ACC112 (cell line): ENCODE data around the gene SERPINA10.

ENCODE experiments used
- H2AFZ ChIP-seq: fragments of 200-600 bp; sonication (generic); one replicate; pipeline ENCODE4 v1.6.0; 2017; ENCODE audit warnings: antibody characterized with exemption, low read length; ENCODE audit not compliant: unreplicated experiment
- H3K27ac ChIP-seq: fragments of 200-600 bp; sonication (generic); 2 replicates; pipeline ENCODE4 v1.5.1; 2014; ENCODE audit warnings: low read depth, mild to moderate bottlenecking, antibody characterized with exemption, low read length, moderate library complexity
- H3K27me3 ChIP-seq: fragments of 200-600 bp; sonication (generic); 2 replicates; pipeline ENCODE4 v1.6.1; 2014; ENCODE audit warnings: mild to moderate bottlenecking, antibody characterized with exemption, low read length, moderate library complexity, mixed read lengths; ENCODE audit not compliant: insufficient read depth
- H3K36me3 ChIP-seq: fragments of 200-600 bp; sonication (generic); 2 replicates; pipeline ENCODE4 v1.6.1; 2016; ENCODE audit warnings: mild to moderate bottlenecking, antibody characterized with exemption, low read length, moderate library complexity, mixed read lengths; ENCODE audit not compliant: insufficient read depth
- H3K4me1 ChIP-seq: fragments of 200-600 bp; sonication (generic); one replicate; pipeline ENCODE4 v1.6.1; 2016; ENCODE audit warnings: low read length, mixed read lengths; ENCODE audit not compliant: insufficient read depth, unreplicated experiment, control insufficient read depth
- H3K4me3 ChIP-seq: fragments of 200-600 bp; sonication (generic); 2 replicates; pipeline ENCODE4 v1.5.1; 2014; ENCODE audit warnings: mild to moderate bottlenecking, low read depth, low read length
- H3K79me2 ChIP-seq: fragments of 200-600 bp; sonication (generic); one replicate; pipeline ENCODE4 v1.6.0; 2016; ENCODE audit warnings: low read length; ENCODE audit not compliant: control insufficient read depth, unreplicated experiment, insufficient read depth

The SERPINA10 gene

GRCh38 chr14:94292872-94293577, at the start of gene SERPINA10:
Gene SERPINA10 (minus strand): TSS chr14:94293268. CDS start chr14:94290593, 2,675 bp downstream.
- Histone ChIP-seq H3K4me1 (no peaks in the 10 kb centered on the region), H3K36me3 (no peaks in the 10 kb centered on the region), H2AFZ (no peak within 1 kb of the TSS), H3K27me3 (no peaks in the 10 kb centered on the region), H3K4me3 (no peak within 1 kb of the TSS), H3K27ac (no peak within 1 kb of the TSS), H3K79me2 (no peaks in the 10 kb centered on the region)

DNA sequence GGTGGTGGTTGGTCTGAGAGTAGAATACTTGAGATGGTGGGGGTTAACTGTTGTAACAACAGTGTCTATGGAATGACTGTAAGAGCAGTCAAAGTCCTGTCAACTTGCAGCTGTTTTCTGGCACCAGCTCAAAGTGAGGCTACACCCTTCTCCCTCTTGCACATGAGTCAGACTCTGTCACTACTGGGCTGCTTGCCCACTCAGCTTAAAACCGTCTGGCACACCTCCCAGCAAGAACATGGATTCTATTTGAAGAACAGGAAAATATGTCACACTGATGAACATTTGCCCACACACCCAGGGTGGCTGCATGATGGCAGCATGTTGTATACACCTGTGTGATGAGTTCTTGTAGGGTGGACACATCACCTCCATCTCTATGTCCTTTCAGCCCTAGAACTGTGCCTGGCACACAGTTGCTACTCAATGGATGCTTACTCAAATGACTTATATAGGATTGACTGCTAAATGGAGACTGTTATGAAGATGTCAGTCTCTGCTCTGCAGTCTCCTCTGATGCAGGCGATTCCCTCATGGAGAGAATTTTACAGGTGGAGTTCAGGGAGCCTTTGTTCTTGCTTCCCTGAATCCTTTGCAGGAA, 49.4 kb upstream of the SERPINA10 start:
- Histone ChIP-seq H3K4me3 (peak overlapping the region; percentile 51; the same call in 1 of the 2 replicates), H3K27me3 (no peaks in the 10 kb centered on the region), H3K4me1 (peaks cover 53% of the 10 kb centered on the region), H2AFZ (peak overlapping the region; percentile 71), H3K36me3 (no peaks in the 10 kb centered on the region), H3K79me2 (no peaks in the 10 kb centered on the region), H3K27ac (peak overlapping the region; percentile 94)

DNA sequence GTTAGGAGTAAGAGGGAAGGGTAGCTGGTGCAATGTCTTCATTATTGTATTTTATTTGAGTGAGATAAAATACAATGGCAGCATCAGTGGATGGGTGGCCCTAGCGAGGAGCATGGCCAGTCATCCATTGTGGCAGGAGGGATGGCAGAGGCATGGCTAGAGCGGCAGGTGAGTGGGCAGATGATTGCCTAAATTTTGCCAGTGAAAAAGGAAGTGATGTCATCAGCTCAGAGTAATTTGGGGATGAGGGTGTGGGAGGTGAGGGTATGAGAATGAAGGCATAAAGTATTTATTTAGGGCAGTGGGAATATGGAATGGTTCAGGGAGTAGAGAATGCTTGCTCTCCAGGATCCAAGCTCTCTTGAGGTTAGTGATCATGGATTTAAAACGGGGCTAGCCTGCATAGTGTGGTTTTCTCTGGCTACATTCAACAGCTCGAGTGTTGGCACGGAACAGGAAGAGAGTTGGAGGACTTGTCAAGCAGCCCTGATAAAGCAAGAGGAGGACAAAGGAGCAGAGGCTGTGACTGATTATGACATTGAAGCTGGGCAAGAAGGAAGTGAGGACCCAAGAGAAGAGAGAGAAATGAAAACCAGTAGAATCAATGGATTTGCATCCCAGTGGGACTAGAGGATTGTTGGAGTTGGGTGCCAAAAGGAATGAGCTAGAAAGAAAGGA, 48.7 kb upstream of the SERPINA10 start:
- Histone ChIP-seq H3K4me1 (peaks cover 51% of the 10 kb centered on the region), H3K4me3 (peak overlapping the region; percentile 51; the same call in 1 of the 2 replicates), H3K27me3 (no peaks in the 10 kb centered on the region), H3K79me2 (no peaks in the 10 kb centered on the region), H3K36me3 (no peaks in the 10 kb centered on the region), H2AFZ (peak overlapping the region; percentile 71), H3K27ac (peak overlapping the region; percentile 94)

- no peaks in the 10 kb centered on the region for H3K36me3 ChIP-seq
- peaks cover 46% of the 10 kb centered on the region for H3K4me1 ChIP-seq
- no peaks in the 10 kb centered on the region for H3K79me2 ChIP-seq
- H3K27ac ChIP-seq: no peak overlapping the region
- H2AFZ ChIP-seq: no peak overlapping the region
- no peaks in the 10 kb centered on the region for H3K27me3 ChIP-seq
- no peak overlapping the region for H3K4me3 ChIP-seq
Observed at GRCh38 chr14:94340533-94340932, 47.5 kb upstream of the SERPINA10 start.

DNA sequence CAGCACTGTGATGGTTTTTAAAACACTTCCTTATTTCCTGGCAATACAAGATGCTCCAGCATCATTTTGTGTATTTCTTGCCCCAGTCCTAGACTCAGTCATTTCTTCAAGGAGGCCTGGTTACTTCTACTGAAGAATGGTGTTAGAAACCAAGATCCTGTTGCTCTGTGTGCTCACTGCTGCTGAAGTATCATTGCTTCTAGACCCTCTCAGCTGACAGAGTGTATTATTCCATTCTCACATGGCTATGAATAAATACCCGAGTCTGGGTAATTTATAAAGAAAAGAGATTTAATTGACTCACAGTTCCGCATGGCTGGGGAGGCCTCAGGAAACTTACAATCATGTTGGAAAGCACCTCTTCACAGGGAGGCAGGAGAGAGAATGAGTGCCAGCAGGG, 45.0 kb upstream of the SERPINA10 start:
- no peak overlapping the region for H3K27ac ChIP-seq
- no peaks in the 10 kb centered on the region for H3K79me2 ChIP-seq
- H3K4me3 ChIP-seq: no peak overlapping the region
- H3K27me3 ChIP-seq: no peaks in the 10 kb centered on the region
- no peaks in the 10 kb centered on the region for H3K36me3 ChIP-seq
- H3K4me1 ChIP-seq: peaks cover 26% of the 10 kb centered on the region
- no peak overlapping the region for H2AFZ ChIP-seq

DNA sequence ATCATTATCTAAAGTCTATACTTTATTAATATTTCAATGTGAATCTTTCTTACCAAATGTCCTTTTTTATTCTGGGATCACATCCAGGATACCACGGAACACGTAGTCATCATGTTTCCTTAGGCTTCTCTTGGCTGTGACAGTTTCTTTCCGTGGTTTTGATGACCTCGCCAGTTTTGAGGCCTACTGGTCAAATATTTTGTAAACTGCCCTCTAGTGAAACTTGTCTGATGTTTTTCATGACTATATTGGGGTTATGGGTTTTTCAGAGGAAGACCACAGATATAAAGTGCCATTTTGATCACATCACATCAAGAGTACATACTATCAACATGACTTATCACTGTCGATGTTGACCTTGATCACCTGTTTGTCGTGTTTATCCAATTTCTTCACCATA, 44.2 kb upstream of the SERPINA10 start:
- Histone ChIP-seq H2AFZ (no peak overlapping the region), H3K27ac (peak overlapping the region; percentile 27; the same call in 1 of the 2 replicates), H3K79me2 (no peaks in the 10 kb centered on the region), H3K4me3 (no peak overlapping the region), H3K36me3 (no peaks in the 10 kb centered on the region), H3K27me3 (no peaks in the 10 kb centered on the region), H3K4me1 (peaks cover 19% of the 10 kb centered on the region)

GRCh38 chr14:94334872-94335271, 41.8 kb upstream of the SERPINA10 start:
- Histone ChIP-seq H3K27ac (no peak overlapping the region), H3K4me3 (no peak overlapping the region), H2AFZ (no peak overlapping the region), H3K36me3 (no peaks in the 10 kb centered on the region), H3K27me3 (no peaks in the 10 kb centered on the region), H3K4me1 (peaks cover 8% of the 10 kb centered on the region), H3K79me2 (no peaks in the 10 kb centered on the region)

GRCh38 chr14:94332587-94332986, 39.5 kb upstream of the SERPINA10 start:
- H3K27ac ChIP-seq: no peak overlapping the region
- H3K36me3 ChIP-seq: no peaks in the 10 kb centered on the region
- no peak overlapping the region for H3K4me3 ChIP-seq
- H3K27me3 ChIP-seq: no peaks in the 10 kb centered on the region
- H3K79me2 ChIP-seq: no peaks in the 10 kb centered on the region
- no peak overlapping the region for H2AFZ ChIP-seq
- H3K4me1 ChIP-seq: peaks cover 8% of the 10 kb centered on the region

- Histone ChIP-seq H3K4me3 (no peak overlapping the region), H3K27me3 (no peaks in the 10 kb centered on the region), H2AFZ (no peak overlapping the region), H3K79me2 (no peaks in the 10 kb centered on the region), H3K27ac (no peak overlapping the region), H3K36me3 (no peaks in the 10 kb centered on the region), H3K4me1 (peaks cover 4% of the 10 kb centered on the region)
Observed at GRCh38 chr14:94332063-94332583, 39.1 kb upstream of the SERPINA10 start.

GRCh38 chr14:94331462-94331861, 38.4 kb upstream of the SERPINA10 start:
- no peak overlapping the region for H3K27ac ChIP-seq
- H3K4me3 ChIP-seq: no peak overlapping the region
- no peaks in the 10 kb centered on the region for H3K27me3 ChIP-seq
- no peak overlapping the region for H2AFZ ChIP-seq
- no peaks in the 10 kb centered on the region for H3K4me1 ChIP-seq
- no peaks in the 10 kb centered on the region for H3K79me2 ChIP-seq
- no peaks in the 10 kb centered on the region for H3K36me3 ChIP-seq
